ENCODE results near the gene TRIM14.
"Not testable (repeated sequence)": the region's sequence is repeated elsewhere in the genome, so short reads cannot be mapped to it uniquely, and the experiment has no call there.

TRIM14 gene

DNA sequence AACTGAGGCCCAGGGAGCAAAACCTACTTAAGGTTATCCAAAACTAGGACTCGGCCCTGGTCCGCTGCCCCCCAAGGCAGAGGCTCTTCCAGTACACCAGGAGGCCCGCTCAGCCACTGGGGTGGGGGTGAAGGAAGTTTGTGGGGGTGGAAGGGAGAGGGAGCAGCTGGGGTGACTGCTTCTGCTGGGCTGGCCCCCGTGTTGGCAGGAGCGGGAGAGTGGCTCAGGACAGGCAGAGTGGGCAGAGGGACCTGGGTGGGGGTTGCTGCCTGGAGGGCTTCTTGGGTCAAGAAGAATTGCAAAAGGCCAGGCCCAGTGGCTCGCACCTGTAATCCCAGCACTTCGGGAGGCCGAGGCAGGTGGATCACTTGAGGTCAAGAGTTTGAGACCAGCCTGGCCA, 8.2 kb upstream of the TRIM14 start:
- Histone ChIP-seq H3K27me3 (ENCODE audit: control insufficient read depth in 1 of 2, insufficient read depth in 1 of 2, low read length in 2 of 2) (peaks cover 0 to 33% of the 10 kb centered on the region in 2 experiments), H2BK120ac (ENCODE audit: low read depth, low read length) (no peak overlapping the region), H2BK15ac (ENCODE audit: low read depth, poor library complexity, severe bottlenecking) (no peak overlapping the region), H3K36me3 (ENCODE audit: control insufficient read depth in 1 of 2, insufficient read depth in 2 of 2, low read depth in 1 of 2, low read length in 2 of 2) (no peaks in the 10 kb centered on the region), H3K9me3 (ENCODE audit: control insufficient read depth, low read length) (no peaks in the 10 kb centered on the region), H2BK12ac (ENCODE audit: low read length in 2 of 2) (no peak overlapping the region), H3K79me1 (replicated peaks; ENCODE audit: low read length, poor library complexity, severe bottlenecking) (no peaks in the 10 kb centered on the region), H3K18ac (ENCODE audit: low read depth in 1 of 2, low read length in 2 of 2) (no peak overlapping the region), H3K4ac (ENCODE audit: low read depth in 1 of 2, low read length in 2 of 2) (no peak overlapping the region), H2BK5ac (ENCODE audit: low read depth, low read length, poor library complexity, severe bottlenecking) (no peak overlapping the region), H2AK5ac (ENCODE audit: low read length, severe bottlenecking) (no peak overlapping the region), H4K8ac (ENCODE audit: low read length) (no peak overlapping the region), H3K4me2 (ENCODE audit: low read length, poor library complexity, severe bottlenecking) (no peak overlapping the region), H4K91ac (ENCODE audit: low read length) (no peak overlapping the region), H3K23ac (ENCODE audit: low read length in 2 of 2) (no peak overlapping the region), H3K9ac (ENCODE audit: low read length) (no peak overlapping the region), H3K27ac (ENCODE audit: low read length, poor library complexity, severe bottlenecking) (no peak overlapping the region), H3K4me3 (ENCODE audit: insufficient read depth in 1 of 2, low read depth in 1 of 2, low read length in 2 of 2) (no peak overlapping the region), H2AFZ (ENCODE audit: low read depth, low read length) (no peak overlapping the region), H3K14ac (ENCODE audit: low read length in 2 of 2) (no peak overlapping the region), H3K4me1 (ENCODE audit: control insufficient read depth, insufficient read depth, low read depth, low read length) (peaks cover 4% of the 10 kb centered on the region)
- DNase-seq: no peak
- over 99% methylated on average over 8 of the region's 8 CpGs for WGBS

DNA sequence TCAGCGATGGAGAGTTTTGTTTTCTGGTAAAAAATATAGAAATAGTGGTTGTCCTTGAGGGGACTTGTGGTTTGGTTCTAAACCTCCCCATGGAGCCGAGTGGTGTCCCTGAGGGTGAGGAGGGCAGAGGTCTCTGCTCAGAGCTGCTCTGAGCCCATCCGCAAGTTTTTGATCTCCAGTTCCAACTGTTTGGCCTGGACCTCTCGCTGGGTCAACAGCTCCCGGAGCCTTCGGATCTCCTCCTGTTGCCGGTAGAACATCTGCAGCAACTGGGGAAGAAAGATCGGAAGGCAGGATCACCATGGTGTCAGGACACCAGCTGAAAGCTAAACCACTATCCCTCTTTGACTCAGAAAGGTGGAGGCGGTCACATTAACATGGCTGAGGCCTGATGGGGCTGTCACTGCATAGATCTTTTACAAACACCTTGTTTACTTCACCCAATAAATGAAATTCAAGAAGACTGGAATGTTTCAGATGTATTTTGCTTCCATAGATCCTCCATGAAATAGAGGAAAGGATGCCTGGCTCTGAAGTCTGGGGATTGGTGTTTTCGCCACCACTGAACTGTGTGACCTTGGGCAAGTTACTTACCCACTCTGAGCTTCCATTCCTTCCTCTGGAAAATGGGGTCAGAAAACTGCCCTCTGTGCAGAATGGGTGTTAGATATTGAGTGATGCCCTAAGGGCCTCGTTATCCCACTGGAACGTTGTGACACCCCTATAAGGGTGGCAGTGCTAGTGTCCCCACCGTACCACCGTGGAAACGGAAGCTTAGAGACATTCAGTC, 5.8 kb upstream of the TRIM14 start:
- H3K18ac ChIP-seq (ENCODE audit: low read depth in 1 of 2, low read length in 2 of 2): no peak overlapping the region
- H3K27ac ChIP-seq (ENCODE audit: low read length, poor library complexity, severe bottlenecking): no peak overlapping the region
- H3K4me3 ChIP-seq (ENCODE audit: insufficient read depth in 1 of 2, low read depth in 1 of 2, low read length in 2 of 2): no peak overlapping the region
- no peak overlapping the region for H4K91ac ChIP-seq (ENCODE audit: low read length)
- H3K27me3 ChIP-seq (ENCODE audit: control insufficient read depth in 1 of 2, insufficient read depth in 1 of 2, low read length in 2 of 2): peaks cover 0 to 27% of the 10 kb centered on the region in 2 experiments
- H3K9me3 ChIP-seq (ENCODE audit: control insufficient read depth, low read length): no peaks in the 10 kb centered on the region
- no peak for DNase-seq
- no peak overlapping the region for H2AFZ ChIP-seq (ENCODE audit: low read depth, low read length)
- H3K9ac ChIP-seq (ENCODE audit: low read length): no peak overlapping the region
- H3K36me3 ChIP-seq (ENCODE audit: control insufficient read depth in 1 of 2, insufficient read depth in 2 of 2, low read depth in 1 of 2, low read length in 2 of 2): no peaks in the 10 kb centered on the region
- H2BK5ac ChIP-seq (ENCODE audit: low read depth, low read length, poor library complexity, severe bottlenecking): no peak overlapping the region
- peaks cover 4% of the 10 kb centered on the region for H3K4me1 ChIP-seq (ENCODE audit: control insufficient read depth, insufficient read depth, low read depth, low read length)
- no peak overlapping the region for H3K4ac ChIP-seq (ENCODE audit: low read depth in 1 of 2, low read length in 2 of 2)
- WGBS: 94% methylated on average over 15 of the region's 15 CpGs
- no peak overlapping the region for H3K14ac ChIP-seq (ENCODE audit: low read length in 2 of 2)
- no peak overlapping the region for H4K8ac ChIP-seq (ENCODE audit: low read length)
- no peak overlapping the region for H3K4me2 ChIP-seq (ENCODE audit: low read length, poor library complexity, severe bottlenecking)
- no peaks in the 10 kb centered on the region for H3K79me1 ChIP-seq (replicated peaks; ENCODE audit: low read length, poor library complexity, severe bottlenecking)
- no peak overlapping the region for H2AK5ac ChIP-seq (ENCODE audit: low read length, severe bottlenecking)
- H3K23ac ChIP-seq (ENCODE audit: low read length in 2 of 2): no peak overlapping the region
- no peak overlapping the region for H2BK15ac ChIP-seq (ENCODE audit: low read depth, poor library complexity, severe bottlenecking)
- H2BK12ac ChIP-seq (ENCODE audit: low read length in 2 of 2): no peak overlapping the region
- H2BK120ac ChIP-seq (ENCODE audit: low read depth, low read length): no peak overlapping the region

DNA sequence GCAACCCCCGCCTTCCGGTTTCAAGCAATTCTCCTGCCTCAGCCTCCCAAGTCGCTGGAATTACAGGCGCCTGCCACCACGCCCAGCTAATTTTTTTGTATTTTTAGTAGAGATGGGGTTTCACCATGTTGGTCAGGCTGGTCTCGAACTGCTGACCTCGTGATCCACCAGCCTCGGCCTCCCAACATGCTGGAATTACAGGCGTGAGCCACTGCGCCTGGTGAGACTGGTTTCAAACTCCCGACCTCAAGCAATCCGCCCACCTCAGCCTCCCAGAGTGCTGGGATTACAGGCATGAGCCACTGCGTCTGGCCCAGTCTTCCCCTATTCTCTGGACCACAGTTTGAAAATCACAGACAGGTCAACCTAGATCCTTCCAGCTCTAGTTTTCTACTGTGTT, 5.1 kb upstream of the TRIM14 start:
- not testable (repeated sequence) for H3K4ac ChIP-seq (ENCODE audit: low read depth in 1 of 2, low read length in 2 of 2); H3K9me3 ChIP-seq (ENCODE audit: control insufficient read depth, low read length); H3K14ac ChIP-seq (ENCODE audit: low read length in 2 of 2); H3K27ac ChIP-seq (ENCODE audit: low read length, poor library complexity, severe bottlenecking); H3K18ac ChIP-seq (ENCODE audit: low read depth in 1 of 2, low read length in 2 of 2); H2AFZ ChIP-seq (ENCODE audit: low read depth, low read length); H3K36me3 ChIP-seq (ENCODE audit: control insufficient read depth in 1 of 2, insufficient read depth in 2 of 2, low read depth in 1 of 2, low read length in 2 of 2); H3K4me2 ChIP-seq (ENCODE audit: low read length, poor library complexity, severe bottlenecking); DNase-seq; H2BK5ac ChIP-seq (ENCODE audit: low read depth, low read length, poor library complexity, severe bottlenecking); H4K91ac ChIP-seq (ENCODE audit: low read length); H2AK5ac ChIP-seq (ENCODE audit: low read length, severe bottlenecking); H2BK12ac ChIP-seq (ENCODE audit: low read length in 2 of 2); H3K4me1 ChIP-seq (ENCODE audit: control insufficient read depth, insufficient read depth, low read depth, low read length); H2BK15ac ChIP-seq (ENCODE audit: low read depth, poor library complexity, severe bottlenecking); H3K79me1 ChIP-seq (replicated peaks; ENCODE audit: low read length, poor library complexity, severe bottlenecking); H3K4me3 ChIP-seq (ENCODE audit: insufficient read depth in 1 of 2, low read depth in 1 of 2, low read length in 2 of 2); H4K8ac ChIP-seq (ENCODE audit: low read length); H2BK120ac ChIP-seq (ENCODE audit: low read depth, low read length); H3K9ac ChIP-seq (ENCODE audit: low read length); H3K23ac ChIP-seq (ENCODE audit: low read length in 2 of 2)
- 96% methylated on average over 13 of the region's 13 CpGs for WGBS
- H3K27me3 ChIP-seq (ENCODE audit: control insufficient read depth in 1 of 2, insufficient read depth in 1 of 2, low read length in 2 of 2): peaks cover 0 to 27% of the 10 kb centered on the region in 2 experiments

DNA sequence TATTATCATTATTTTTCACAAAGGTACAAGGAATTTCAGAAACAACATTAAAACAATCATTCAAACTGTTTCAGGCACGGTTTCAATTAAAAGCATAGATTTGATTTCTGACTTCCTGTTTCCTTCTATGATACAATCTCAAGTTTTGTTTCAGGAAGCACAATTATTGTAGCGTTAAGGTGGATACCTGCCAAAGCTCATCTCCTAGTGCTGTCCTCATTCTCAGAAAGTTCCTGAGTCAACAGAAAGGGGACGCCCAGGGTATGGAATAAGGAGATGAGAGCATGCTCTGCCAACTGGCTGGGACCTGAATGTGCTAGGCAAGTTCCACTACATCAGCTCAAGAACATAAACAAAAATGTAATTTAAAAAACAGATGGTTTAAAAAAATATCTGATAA, 2.0 kb upstream of the TRIM14 start:
- H4K8ac ChIP-seq (ENCODE audit: low read length): no peak overlapping the region
- no peak overlapping the region for H3K9ac ChIP-seq (ENCODE audit: low read length)
- H3K79me1 ChIP-seq (replicated peaks; ENCODE audit: low read length, poor library complexity, severe bottlenecking): no peaks in the 10 kb centered on the region
- no peak overlapping the region for H3K27ac ChIP-seq (ENCODE audit: low read length, poor library complexity, severe bottlenecking)
- no peak overlapping the region for H2BK15ac ChIP-seq (ENCODE audit: low read depth, poor library complexity, severe bottlenecking)
- no peak overlapping the region for H3K14ac ChIP-seq (ENCODE audit: low read length in 2 of 2)
- H3K4me2 ChIP-seq (ENCODE audit: low read length, poor library complexity, severe bottlenecking): no peak overlapping the region
- no peak overlapping the region for H3K23ac ChIP-seq (ENCODE audit: low read length in 2 of 2)
- no peak overlapping the region for H3K4me3 ChIP-seq (ENCODE audit: insufficient read depth in 1 of 2, low read depth in 1 of 2, low read length in 2 of 2)
- no peak overlapping the region for H2AK5ac ChIP-seq (ENCODE audit: low read length, severe bottlenecking)
- no peak overlapping the region for H3K4ac ChIP-seq (ENCODE audit: low read depth in 1 of 2, low read length in 2 of 2)
- H4K91ac ChIP-seq (ENCODE audit: low read length): no peak overlapping the region
- no peak overlapping the region for H2BK120ac ChIP-seq (ENCODE audit: low read depth, low read length)
- H3K27me3 ChIP-seq (ENCODE audit: control insufficient read depth in 1 of 2, insufficient read depth in 1 of 2, low read length in 2 of 2): peaks cover 0 to 29% of the 10 kb centered on the region in 2 experiments
- no peak for DNase-seq
- H3K9me3 ChIP-seq (ENCODE audit: control insufficient read depth, low read length): no peaks in the 10 kb centered on the region
- H2BK12ac ChIP-seq (ENCODE audit: low read length in 2 of 2): no peak overlapping the region
- H3K36me3 ChIP-seq (ENCODE audit: control insufficient read depth in 1 of 2, insufficient read depth in 2 of 2, low read depth in 1 of 2, low read length in 2 of 2): no peaks in the 10 kb centered on the region
- no peak overlapping the region for H3K18ac ChIP-seq (ENCODE audit: low read depth in 1 of 2, low read length in 2 of 2)
- 85% methylated on average over 2 of the region's 3 CpGs for WGBS
- H3K4me1 ChIP-seq (ENCODE audit: control insufficient read depth, insufficient read depth, low read depth, low read length): peaks cover 7% of the 10 kb centered on the region
- H2BK5ac ChIP-seq (ENCODE audit: low read depth, low read length, poor library complexity, severe bottlenecking): no peak overlapping the region
- no peak overlapping the region for H2AFZ ChIP-seq (ENCODE audit: low read depth, low read length)
